ENCODE data around the gene PPP1R37. TPM values are rescaled to one million over a fixed set of nuclear protein-coding genes. Genes with fewer than 3 reads are reported as not detected.
"Not testable (repeated sequence)": the region's sequence is repeated elsewhere in the genome, so short reads cannot be mapped to it uniquely, and the experiment has no call there.

Gene PPP1R37
- total RNA-seq, 2 donors from 2014 or later, result 19.4 to 21.4 TPM

DNA sequence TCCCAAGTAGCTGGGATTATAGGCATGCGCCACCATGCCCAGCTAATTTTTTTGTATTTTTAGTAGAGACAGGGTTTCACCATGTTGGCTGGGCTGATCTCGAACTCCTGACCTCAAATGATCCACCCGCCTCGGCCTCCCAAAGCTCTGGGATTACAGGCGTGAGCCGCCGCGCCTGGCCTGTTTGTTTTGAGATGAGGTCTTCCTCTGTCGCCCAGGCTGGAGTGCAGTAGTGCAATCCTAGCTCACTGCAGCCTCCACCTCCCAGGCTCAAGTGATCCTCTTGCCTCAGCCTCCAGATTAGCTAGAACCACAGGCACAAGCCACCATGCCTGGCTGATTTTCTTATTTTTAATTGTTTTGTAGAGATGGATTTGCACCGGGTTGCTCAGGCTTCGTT is 13.4 kb downstream of the PPP1R37 start:
- ATAC-seq; DNase-seq; intact Hi-C loops (cut with DNase I): not testable (repeated sequence)

DNA sequence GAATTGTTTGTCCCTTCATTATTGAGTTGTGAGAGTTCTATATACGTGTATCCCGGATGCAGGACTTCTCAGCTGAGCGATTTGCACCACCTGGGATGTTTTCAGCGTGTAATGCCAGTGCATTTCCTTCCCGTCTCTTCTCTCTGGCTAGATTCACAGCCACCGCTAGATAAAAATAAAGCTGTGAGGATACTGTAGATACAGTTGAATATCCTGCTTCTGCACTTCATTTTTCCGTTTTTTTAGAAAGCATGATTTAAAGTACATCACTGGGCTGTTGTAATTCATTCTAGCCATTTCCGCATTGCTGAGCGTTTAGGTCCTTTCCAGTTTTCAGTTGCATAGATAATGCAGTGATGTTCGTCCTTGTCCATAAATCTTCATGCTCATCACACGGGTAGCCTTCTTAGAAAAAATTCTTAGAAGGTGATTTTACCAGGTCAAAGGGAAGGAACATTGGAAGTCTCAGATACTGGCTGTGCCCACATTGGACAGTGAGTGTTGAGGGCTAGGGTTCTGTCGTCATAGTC is 14.7 kb downstream of the PPP1R37 start:
- no peak for ATAC-seq
- intact Hi-C loops (cut with DNase I), result no loop called here

DNA sequence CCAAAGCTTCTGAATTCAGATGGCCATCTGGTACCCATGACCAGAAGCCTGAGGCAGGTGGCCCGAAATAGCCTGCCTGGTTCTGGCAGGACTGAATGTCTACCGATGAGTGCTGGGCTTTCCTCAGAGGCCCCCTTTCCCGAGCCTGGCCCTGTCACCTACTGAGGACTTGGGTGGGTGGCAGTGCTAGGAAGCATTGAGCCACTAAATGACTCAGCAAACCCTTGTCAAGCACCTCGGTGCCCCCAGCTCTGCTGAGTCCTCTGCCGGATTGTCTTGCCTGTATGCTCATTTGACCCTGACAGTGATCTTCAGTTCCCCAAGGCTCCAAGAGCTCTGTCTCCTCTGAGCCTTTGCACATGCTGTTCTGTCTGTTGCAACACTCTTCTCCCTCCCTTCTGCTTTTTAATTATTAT is 17.9 kb downstream of the PPP1R37 start:
- intact Hi-C loops (cut with DNase I), result no loop called here
- no peak for DNase-seq
- no peak for ATAC-seq

More for the DNA sequence above, 14.7 kb downstream of the PPP1R37 start:
- DNase-seq, result no peak

- DNase-seq, result no peak
- intact Hi-C loops (cut with DNase I), result no loop called here
- no peak for ATAC-seq
Observed at GRCh38 chr19:45112111-45112827, 19.3 kb downstream of the PPP1R37 start.

DNA sequence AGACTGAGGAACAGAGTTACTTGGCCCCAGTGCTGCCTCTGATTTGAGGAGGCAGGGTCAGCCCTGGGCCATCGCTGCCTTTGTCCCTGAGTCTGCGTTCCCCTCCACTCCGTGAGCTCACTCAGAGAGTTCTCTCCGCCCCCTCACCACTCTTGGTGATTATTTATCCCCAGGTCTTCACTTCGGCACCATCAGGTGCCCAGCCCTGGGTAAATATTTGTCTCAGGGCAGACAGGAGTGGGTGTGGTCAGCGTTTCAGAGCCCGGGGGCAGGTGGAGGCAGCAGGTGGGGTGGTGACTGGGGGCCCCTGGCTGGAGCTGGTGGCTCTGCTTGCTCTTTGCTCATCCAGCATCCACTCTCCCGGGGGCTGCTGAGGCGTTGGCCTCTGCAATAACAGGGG is 20.6 kb downstream of the PPP1R37 start:
- ATAC-seq, result no peak

DNA sequence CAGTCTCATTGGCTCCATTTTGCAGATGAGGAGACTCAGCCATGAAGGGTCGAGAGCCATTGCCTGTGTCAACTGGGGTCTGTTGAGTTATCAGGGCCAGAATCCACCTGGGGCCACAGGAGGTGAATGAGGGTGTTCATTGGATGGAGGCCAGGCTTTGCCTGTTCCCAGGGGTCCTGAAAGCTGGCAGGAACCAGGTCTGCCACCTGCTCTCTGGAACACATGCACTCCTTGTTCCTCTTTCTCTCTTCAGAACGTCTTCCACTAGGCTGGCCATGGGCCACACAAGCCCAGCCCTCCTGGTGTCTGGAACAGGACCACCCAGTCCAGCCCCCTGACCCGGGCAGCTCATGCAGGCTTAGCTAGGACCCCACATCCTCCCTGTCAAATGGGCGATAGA is 21.1 kb downstream of the PPP1R37 start:
- ATAC-seq, result no peak
- DNase-seq, result no peak
- intact Hi-C loops (cut with DNase I), result no loop called here

More for the DNA sequence above, 20.6 kb downstream of the PPP1R37 start:
- no peak for DNase-seq
- intact Hi-C loops (cut with DNase I), result no loop called here

DNA sequence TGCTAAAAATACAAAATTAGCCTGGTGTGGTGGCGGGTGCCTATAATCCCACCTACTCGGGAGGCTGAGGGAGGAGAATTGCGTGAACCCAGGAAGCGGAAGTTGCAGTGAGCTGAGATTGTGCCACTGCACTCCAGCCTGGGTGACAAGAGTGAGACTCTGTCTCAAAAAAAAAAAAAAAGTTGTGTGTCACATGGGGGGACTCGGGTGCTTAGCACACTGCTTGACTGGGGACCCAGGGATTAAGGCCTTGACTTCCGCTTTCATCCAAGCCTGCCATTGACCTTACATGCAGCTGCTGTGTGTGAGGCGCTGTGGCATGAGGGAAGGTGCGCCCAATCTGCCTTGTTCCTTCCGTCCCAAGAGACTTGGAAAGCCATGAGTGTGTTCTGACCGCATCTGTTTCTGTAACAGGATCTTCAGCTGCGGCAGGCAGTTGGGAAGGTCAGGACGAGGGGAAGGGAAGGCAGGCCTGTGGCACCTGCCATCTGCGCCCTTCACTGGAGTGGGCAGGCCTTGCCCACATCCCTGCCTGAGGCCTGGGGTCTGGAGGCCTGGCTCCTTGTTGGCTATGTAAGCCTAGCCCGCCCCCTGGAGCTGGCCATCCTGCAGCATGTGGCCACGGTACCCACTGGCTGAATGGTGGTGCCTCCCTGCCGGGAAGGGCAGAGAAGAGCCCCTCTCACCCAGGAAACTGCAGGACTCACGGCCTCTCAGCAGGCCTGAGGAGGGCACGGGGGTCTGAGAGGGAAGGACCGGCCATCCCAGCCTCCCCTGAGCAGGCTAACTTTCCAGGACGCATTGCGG is 23.0 kb downstream of the PPP1R37 start:
- DNase-seq (no peak), ATAC-seq (no peak)
- intact Hi-C loops (cut with DNase I), result no loop called here

GRCh38 chr19:45117167-45117594 is 24.2 kb downstream of the PPP1R37 start:
- no peak for ATAC-seq
- DNase-seq, result no peak
- intact Hi-C loops (cut with DNase I), result no loop called here

- intact Hi-C loops (cut with DNase I), result no loop called here
- no peak for DNase-seq
Observed at GRCh38 chr19:45117671-45118070, 24.7 kb downstream of the PPP1R37 start.

GRCh38 chr19:45118106-45118505 is 25.1 kb downstream of the PPP1R37 start:
- DNase-seq (no peak), ATAC-seq (peak in 1 of 2 donors; percentile 27)
- intact Hi-C loops (cut with DNase I), result no loop called here

More at GRCh38 chr19:45117671-45118070, 24.7 kb downstream of the PPP1R37 start:
- ATAC-seq, result no peak

DNA sequence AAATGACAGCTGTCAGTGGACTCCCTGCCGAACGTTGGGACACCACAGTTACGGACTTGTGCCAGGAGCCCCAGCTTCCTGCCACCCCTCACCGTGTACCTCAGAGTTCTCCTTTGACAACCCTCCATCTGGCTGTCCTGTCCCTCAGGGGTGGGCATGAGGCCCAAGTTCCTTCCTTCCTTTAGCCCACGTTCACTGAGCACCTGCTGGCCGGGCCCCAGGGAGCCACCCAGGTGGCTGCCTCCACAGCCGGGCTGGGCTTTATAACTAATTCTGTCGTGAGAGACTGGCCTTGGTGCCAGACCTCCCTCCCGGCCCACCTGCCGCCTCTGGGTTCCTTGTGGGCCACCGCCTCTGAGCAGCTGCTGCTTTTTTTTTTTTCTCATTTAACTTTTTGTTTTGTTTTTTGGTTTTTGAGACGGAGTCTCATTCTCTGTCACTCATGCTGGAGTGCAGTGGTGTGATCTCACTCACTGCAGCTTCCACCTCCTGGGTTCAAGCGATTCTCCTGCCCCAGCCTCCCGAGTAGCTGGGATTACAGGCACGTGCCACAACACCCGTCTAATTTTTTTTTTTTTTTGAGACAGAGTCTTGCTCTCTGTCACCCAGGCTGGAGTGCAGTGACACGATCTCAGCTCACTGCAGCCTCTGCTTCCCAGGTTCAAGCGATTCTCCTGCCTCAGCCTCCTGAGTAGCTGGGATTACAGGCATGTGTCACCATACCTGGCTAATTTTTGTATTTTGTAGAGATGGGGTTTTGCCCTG is 25.8 kb downstream of the PPP1R37 start:
- DNase-seq, ATAC-seq: not testable (repeated sequence)

DNA sequence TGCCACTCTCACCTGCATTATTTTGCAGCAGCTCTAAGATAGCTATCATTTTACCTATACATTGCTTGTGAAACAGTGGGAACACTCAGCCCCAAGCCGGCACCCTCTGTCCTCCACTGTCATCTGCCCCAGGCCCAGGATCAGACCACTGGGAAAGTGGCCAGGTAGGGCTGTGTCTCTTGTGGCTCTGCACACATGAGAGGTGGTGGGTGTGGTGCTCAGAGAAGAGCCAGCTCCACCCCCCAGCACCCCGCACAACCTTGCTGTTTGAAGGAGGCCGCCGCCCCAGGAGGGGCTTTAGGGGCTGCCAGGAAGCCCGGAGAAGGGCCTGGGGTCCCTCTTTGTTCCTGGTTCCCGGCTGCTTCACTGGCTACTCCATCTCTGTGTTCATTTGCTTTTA is 26.6 kb downstream of the PPP1R37 start:
- ATAC-seq (no peak), DNase-seq (no peak)
- intact Hi-C loops (cut with DNase I), result no loop called here

More for the DNA sequence above, 25.8 kb downstream of the PPP1R37 start:
- intact Hi-C loops (cut with DNase I), result not testable (repeated sequence)

- DNase-seq (no peak), ATAC-seq (no peak)
- intact Hi-C loops (cut with DNase I), result no loop called here
Observed at GRCh38 chr19:45121827-45122345, 28.9 kb downstream of the PPP1R37 start.

GRCh38 chr19:45122832-45123231 is 29.9 kb downstream of the PPP1R37 start:
- intact Hi-C loops (cut with DNase I), result no loop called here
- ATAC-seq, result no peak

GRCh38 chr19:45123440-45123850 is 30.5 kb downstream of the PPP1R37 start:
- intact Hi-C loops (cut with DNase I), result no loop called here
- ATAC-seq (no peak), DNase-seq (no peak)

More at GRCh38 chr19:45122832-45123231, 29.9 kb downstream of the PPP1R37 start:
- DNase-seq, result no peak

- ATAC-seq (no peak), DNase-seq (no peak)
- intact Hi-C loops (cut with DNase I), result no loop called here
Observed at GRCh38 chr19:45124021-45124420, 31.0 kb downstream of the PPP1R37 start.

GRCh38 chr19:45125360-45125759 is 32.4 kb downstream of the PPP1R37 start:
- intact Hi-C loops (cut with DNase I), result no loop called here
- DNase-seq (no peak), ATAC-seq (no peak)

DNA sequence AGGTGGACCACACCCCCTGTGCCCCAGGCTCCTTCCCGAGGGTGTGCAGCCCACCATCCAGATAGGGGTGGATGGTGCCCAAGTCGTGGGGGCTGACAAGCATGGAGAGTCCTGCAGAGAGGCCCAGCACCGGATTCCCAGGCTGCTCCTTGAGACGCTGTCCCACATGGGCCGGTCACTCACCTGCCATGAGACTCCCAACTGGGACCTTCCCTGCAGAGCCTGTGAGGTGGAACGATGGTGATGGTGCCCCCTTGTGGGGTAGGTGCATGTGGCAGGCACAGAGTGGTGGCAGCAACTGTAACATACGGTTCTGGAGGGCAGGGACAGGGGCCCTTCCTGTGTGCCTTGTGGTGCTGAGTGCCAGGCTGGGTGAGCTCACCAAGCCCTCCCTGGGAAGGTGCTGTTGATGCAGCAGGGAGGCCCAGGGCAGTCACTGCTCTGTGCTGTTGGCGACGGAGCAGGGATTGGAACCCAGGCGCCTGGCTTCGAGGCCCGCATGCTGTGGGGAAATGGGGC is 33.1 kb downstream of the PPP1R37 start:
- ATAC-seq (peak; percentile 62 to 72), DNase-seq (peak; percentile 66)
- intact Hi-C loops (cut with DNase I), result no loop called here

DNA sequence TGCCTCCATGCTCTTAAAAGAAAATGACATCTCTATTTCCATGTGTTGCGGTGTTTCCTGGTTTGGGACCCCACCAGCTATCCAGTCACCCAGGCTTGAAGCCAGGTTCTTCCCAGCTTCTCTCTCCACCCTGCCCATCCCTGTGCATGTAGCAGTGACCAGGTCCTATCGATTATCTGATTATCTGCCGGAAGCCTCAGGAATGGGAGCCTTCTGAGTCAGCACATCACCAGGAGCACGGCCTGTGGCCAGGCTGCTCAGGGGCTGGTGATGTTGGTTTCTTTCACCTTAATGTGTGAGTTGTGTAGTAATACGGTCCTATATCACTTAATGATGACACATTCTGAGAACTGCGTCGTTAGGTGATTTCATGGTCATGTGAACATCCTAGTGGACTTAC is 33.7 kb downstream of the PPP1R37 start:
- ATAC-seq (no peak), DNase-seq (no peak)
- intact Hi-C loops (cut with DNase I), result no loop called here
